Measurements from ENCODE around the gene IGFBP3.

Gene IGFBP3

DNA sequence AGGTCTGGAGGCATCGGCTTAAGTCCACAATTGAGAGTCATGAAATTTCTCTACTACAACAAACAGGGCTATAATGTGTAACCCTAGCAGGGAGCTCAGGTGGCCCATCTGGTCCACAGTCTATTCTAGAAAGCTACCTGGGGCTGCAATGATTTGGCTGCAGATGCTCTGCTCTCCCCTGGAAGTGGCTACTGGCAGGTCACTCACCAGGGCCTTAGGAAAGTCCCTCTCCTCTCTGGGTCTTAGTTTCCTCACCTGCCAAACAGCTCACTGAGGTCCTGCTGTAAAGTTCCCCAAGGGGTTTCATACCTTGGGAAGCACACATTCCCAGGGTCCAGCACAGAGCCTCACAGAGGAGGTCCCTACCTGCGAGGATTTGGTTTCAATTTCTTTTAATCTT, 2.5 kb downstream of the IGFBP3 start:
- no peak for DNase-seq (ENCODE audit: extremely low read depth, low read depth)
- no peak overlapping the region for H3K4me3 ChIP-seq (replicated peaks; ENCODE audit: low read depth, low read length)
- TF ChIP-seq, protein P1, sequence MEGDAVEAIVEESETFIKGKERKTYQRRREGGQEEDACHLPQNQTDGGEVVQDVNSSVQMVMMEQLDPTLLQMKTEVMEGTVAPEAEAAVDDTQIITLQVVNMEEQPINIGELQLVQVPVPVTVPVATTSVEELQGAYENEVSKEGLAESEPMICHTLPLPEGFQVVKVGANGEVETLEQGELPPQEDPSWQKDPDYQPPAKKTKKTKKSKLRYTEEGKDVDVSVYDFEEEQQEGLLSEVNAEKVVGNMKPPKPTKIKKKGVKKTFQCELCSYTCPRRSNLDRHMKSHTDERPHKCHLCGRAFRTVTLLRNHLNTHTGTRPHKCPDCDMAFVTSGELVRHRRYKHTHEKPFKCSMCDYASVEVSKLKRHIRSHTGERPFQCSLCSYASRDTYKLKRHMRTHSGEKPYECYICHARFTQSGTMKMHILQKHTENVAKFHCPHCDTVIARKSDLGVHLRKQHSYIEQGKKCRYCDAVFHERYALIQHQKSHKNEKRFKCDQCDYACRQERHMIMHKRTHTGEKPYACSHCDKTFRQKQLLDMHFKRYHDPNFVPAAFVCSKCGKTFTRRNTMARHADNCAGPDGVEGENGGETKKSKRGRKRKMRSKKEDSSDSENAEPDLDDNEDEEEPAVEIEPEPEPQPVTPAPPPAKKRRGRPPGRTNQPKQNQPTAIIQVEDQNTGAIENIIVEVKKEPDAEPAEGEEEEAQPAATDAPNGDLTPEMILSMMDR (IDR thresholded peaks at IDR 0.05; ENCODE audit: low read depth, low read length, missing control alignments): no peak

DNA sequence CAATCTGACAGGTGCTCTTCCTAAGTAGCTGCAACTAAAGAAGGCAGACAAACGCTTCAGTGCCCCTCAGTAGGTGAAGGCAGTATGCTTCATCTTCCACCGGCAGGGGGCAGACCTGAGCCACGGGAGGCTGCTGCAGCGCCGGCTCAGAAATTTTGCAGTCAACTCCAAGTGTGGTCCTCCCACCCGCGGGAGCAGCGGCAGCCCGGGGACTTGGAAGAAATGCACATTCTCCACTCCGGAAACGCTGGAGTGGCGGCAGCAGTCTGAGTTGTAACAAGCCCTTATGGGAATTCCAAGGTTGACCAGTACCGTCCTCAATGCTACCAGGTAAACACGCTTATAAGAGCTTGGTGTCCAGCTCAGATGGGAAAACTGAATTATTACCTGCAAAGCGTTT, 3.4 kb downstream of the IGFBP3 start:
- TF ChIP-seq, protein P1 (IDR thresholded peaks at IDR 0.05; ENCODE audit: low read depth, low read length, missing control alignments): peak; percentile 96
- peak; percentile 33 for DNase-seq (ENCODE audit: extremely low read depth, low read depth)
- no peak overlapping the region for H3K4me3 ChIP-seq (replicated peaks; ENCODE audit: low read depth, low read length)

DNA sequence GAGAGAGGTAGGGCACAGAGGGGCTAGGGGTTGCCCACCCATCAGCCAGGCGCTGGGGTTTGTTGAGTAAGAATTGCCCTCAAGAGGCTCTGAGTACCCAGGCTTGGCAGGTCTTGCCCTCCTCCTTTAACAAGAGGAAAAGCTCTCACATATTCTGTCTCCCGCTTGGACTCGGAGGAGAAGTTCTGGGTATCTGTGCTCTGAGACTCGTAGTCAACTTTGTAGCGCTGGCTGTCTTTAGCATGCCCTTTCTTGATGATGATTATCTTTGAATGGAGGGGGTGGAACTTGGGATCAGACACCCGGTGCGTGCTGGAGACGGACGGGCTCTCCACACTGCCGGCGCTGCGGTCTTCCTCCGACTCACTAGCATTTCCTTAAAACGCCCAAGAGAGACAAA, 4.0 kb downstream of the IGFBP3 start:
- TF ChIP-seq, protein P1 (IDR thresholded peaks at IDR 0.05; ENCODE audit: low read depth, low read length, missing control alignments): no peak

DNA sequence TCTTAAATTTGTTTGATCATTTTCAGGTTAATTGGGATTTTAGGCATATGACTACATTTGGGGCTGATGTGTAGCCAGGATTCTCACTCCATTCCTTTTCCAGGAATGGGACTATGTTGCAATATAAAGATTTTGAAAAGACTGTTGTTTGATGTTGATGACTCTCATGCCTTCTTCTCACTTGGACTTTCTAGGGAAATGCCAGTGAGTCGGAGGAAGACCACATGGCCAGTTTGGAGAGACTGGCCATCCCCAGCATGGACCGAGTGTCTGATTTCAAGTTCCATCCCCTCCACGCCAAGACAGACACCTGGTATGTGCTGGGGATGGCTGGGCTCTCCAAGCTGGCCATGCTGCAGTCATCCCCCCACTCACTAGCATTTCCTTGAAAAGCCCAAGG, 5.5 kb downstream of the IGFBP3 start:
- TF ChIP-seq, protein P1 (IDR thresholded peaks at IDR 0.05; ENCODE audit: low read depth, low read length, missing control alignments): no peak
- no peak for DNase-seq (ENCODE audit: extremely low read depth, low read depth)
- H3K4me3 ChIP-seq (replicated peaks; ENCODE audit: low read depth, low read length): no peak overlapping the region

More for the DNA sequence above, 4.0 kb downstream of the IGFBP3 start:
- no peak overlapping the region for H3K4me3 ChIP-seq (replicated peaks; ENCODE audit: low read depth, low read length)
- no peak for DNase-seq (ENCODE audit: extremely low read depth, low read depth)

DNA sequence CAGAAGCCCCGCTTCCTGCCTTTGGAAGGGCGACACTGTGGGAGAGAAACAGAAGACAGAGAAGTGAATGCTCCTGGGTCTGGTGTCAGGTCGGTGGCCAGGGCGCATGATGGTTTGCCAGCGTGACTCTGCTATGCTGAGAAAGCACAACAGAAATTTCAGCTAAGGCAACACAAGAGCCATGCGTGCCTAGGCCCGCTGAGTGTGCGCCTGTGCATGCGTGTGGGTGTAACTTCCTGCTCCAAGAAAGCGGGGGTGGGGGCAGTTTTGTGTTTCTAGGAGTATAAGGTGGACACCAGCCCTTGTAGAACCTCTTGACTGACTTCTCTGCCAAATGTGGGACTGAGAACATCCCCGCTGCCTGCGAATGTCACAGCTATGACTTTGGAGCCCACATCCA, 6.2 kb downstream of the IGFBP3 start:
- TF ChIP-seq, protein P1 (IDR thresholded peaks at IDR 0.05; ENCODE audit: low read depth, low read length, missing control alignments): no peak
- H3K4me3 ChIP-seq (replicated peaks; ENCODE audit: low read depth, low read length): no peak overlapping the region
- DNase-seq (ENCODE audit: extremely low read depth, low read depth): no peak

DNA sequence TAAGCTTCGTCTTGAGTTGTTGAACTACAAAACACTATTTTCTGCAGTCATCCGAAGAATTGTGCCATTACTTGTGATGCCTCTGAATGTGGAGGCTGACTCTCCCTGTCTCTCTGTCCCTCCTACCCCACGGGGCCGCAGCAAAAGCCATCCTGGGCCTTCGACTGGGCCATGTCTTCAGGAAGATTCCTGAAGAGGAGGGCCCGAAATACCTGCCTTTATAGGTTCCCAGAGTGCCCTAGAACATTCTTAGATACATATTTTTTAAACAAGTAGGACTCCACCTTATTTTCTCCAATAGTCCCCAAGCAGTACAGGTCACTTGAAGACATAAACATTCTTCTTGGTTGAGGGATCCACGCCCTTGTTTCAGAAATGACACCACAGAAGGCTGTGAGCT, 8.1 kb downstream of the IGFBP3 start:
- TF ChIP-seq, protein P1 (IDR thresholded peaks at IDR 0.05; ENCODE audit: low read depth, low read length, missing control alignments): no peak
- DNase-seq (ENCODE audit: extremely low read depth, low read depth): no peak

DNA sequence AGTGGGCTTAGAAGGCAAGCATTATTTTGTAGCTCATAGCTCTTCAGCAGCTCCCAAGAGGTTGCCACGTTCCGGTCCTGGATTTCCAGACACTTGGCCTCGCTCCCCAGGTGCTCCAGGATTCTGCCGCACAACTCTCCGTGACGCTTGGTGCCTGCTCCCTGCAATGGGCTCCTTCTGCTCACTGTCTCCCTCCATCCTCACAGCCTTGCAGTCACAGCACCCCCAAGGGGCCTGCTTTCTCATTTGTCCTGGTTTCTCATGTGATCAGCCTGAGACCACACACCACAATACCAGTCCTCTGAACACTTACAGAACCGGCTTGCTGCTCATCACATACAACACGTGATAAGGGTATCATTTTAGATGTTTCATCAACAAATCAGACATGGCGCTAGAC, 9.8 kb downstream of the IGFBP3 start:
- TF ChIP-seq, protein P1 (IDR thresholded peaks at IDR 0.05; ENCODE audit: low read depth, low read length, missing control alignments): no peak
- DNase-seq (ENCODE audit: extremely low read depth, low read depth): no peak
- no peak overlapping the region for H3K4me3 ChIP-seq (replicated peaks; ENCODE audit: low read depth, low read length)

More for the DNA sequence above, 8.1 kb downstream of the IGFBP3 start:
- no peak overlapping the region for H3K4me3 ChIP-seq (replicated peaks; ENCODE audit: low read depth, low read length)
